H1 (cell line): ENCODE results near the gene SEC14L5. TPM values are rescaled to one million over a fixed set of nuclear protein-coding genes. Genes with fewer than 3 reads are reported as not detected.

Experiments
- CHD2 ChIP-seq: IDR thresholded peaks from 2 replicates; pipeline ENCODE4 v1.6.1; 2012; ENCODE audit warnings: low read length, improper control_type of control experiment
- EGR1 ChIP-seq: IDR thresholded peaks from 2 replicates; pipeline ENCODE4 v1.6.1; 2011; ENCODE audit warnings: low read depth, low read length, borderline replicate concordance
- POLR2A ChIP-seq, 2 experiments: IDR thresholded peaks; 1 replicate in 1 of 2; 2 replicates in 1 of 2; pipeline ENCODE4 v1.6.1; 2011; ENCODE audit warnings: low read depth in 2 of 2, low read length in 2 of 2, mild to moderate bottlenecking in 2 of 2; ENCODE audit errors: control extremely low read depth in 1 of 2
- SIN3A ChIP-seq, 2 experiments: IDR thresholded peaks in 1 of 2; conservative IDR thresholded peaks in 1 of 2; 2 replicates each; pipeline ENCODE4 v1.6.1; 2011 to 2012; ENCODE audit warnings: low read length in 2 of 2, improper control_type of control experiment in 1 of 2, low read depth in 1 of 2, mild to moderate bottlenecking in 1 of 2
- SIRT6 ChIP-seq: IDR thresholded peaks from one replicate; pipeline ENCODE4 v1.7.1; 2012; ENCODE audit warnings: low read length, inconsistent platforms
- USF2 ChIP-seq: IDR thresholded peaks from 2 replicates; pipeline ENCODE4 v1.6.1; 2011; ENCODE audit warnings: low read length, improper control_type of control experiment
- polyA plus RNA-seq, 7 experiments: library from polyadenylated mRNA; depleted of rRNA in 3 of 7; stranded (reverse) in 5 of 7; unstranded in 2 of 7; fragments of >200 nt in 5 of 7; fragments of 200-250 nt in 2 of 7; gene quantifications; 1 replicate in 5 of 7; 2 replicates in 1 of 7; 4 replicates in 1 of 7; pipeline versions ENCODE4 v1.2.1 to v1.2.3, GENCODE V29; 2011 to 2013; ENCODE audit warnings: missing spikeins in 2 of 7, mixed read lengths in 2 of 7
- total RNA-seq: library from RNA; stranded (reverse); fragmentation: NEBNext Ultra II Directional; extraction: Animal tissue kit (Norgen Biotek cat#: 25700); gene quantifications from 2 replicates; pipeline ENCODE4 v1.2.1, GENCODE V29; 2021
- TF ChIP-seq, protein P1 (sequence below): fragments of 300-600 bp; sonication (generic); IDR thresholded peaks from 2 replicates; pipeline ENCODE4 v1.7.1; 2012; ENCODE audit warnings: low read length, moderate library complexity, mild to moderate bottlenecking, inconsistent platforms; ENCODE audit not compliant: insufficient replicate concordance

The SEC14L5 gene
- total and polyA plus RNA-seq, 2 of the 8 experiments (the other 6 are each of a cell fraction or from before 2014, with no cell fraction given), result 1.9 to 3.0 TPM

GRCh38 chr16:4908854-4909401 lies 49.2 kb upstream of the SEC14L5 start (continued):
- no peak for TF ChIP-seq USF2
- TF ChIP-seq, protein P1, sequence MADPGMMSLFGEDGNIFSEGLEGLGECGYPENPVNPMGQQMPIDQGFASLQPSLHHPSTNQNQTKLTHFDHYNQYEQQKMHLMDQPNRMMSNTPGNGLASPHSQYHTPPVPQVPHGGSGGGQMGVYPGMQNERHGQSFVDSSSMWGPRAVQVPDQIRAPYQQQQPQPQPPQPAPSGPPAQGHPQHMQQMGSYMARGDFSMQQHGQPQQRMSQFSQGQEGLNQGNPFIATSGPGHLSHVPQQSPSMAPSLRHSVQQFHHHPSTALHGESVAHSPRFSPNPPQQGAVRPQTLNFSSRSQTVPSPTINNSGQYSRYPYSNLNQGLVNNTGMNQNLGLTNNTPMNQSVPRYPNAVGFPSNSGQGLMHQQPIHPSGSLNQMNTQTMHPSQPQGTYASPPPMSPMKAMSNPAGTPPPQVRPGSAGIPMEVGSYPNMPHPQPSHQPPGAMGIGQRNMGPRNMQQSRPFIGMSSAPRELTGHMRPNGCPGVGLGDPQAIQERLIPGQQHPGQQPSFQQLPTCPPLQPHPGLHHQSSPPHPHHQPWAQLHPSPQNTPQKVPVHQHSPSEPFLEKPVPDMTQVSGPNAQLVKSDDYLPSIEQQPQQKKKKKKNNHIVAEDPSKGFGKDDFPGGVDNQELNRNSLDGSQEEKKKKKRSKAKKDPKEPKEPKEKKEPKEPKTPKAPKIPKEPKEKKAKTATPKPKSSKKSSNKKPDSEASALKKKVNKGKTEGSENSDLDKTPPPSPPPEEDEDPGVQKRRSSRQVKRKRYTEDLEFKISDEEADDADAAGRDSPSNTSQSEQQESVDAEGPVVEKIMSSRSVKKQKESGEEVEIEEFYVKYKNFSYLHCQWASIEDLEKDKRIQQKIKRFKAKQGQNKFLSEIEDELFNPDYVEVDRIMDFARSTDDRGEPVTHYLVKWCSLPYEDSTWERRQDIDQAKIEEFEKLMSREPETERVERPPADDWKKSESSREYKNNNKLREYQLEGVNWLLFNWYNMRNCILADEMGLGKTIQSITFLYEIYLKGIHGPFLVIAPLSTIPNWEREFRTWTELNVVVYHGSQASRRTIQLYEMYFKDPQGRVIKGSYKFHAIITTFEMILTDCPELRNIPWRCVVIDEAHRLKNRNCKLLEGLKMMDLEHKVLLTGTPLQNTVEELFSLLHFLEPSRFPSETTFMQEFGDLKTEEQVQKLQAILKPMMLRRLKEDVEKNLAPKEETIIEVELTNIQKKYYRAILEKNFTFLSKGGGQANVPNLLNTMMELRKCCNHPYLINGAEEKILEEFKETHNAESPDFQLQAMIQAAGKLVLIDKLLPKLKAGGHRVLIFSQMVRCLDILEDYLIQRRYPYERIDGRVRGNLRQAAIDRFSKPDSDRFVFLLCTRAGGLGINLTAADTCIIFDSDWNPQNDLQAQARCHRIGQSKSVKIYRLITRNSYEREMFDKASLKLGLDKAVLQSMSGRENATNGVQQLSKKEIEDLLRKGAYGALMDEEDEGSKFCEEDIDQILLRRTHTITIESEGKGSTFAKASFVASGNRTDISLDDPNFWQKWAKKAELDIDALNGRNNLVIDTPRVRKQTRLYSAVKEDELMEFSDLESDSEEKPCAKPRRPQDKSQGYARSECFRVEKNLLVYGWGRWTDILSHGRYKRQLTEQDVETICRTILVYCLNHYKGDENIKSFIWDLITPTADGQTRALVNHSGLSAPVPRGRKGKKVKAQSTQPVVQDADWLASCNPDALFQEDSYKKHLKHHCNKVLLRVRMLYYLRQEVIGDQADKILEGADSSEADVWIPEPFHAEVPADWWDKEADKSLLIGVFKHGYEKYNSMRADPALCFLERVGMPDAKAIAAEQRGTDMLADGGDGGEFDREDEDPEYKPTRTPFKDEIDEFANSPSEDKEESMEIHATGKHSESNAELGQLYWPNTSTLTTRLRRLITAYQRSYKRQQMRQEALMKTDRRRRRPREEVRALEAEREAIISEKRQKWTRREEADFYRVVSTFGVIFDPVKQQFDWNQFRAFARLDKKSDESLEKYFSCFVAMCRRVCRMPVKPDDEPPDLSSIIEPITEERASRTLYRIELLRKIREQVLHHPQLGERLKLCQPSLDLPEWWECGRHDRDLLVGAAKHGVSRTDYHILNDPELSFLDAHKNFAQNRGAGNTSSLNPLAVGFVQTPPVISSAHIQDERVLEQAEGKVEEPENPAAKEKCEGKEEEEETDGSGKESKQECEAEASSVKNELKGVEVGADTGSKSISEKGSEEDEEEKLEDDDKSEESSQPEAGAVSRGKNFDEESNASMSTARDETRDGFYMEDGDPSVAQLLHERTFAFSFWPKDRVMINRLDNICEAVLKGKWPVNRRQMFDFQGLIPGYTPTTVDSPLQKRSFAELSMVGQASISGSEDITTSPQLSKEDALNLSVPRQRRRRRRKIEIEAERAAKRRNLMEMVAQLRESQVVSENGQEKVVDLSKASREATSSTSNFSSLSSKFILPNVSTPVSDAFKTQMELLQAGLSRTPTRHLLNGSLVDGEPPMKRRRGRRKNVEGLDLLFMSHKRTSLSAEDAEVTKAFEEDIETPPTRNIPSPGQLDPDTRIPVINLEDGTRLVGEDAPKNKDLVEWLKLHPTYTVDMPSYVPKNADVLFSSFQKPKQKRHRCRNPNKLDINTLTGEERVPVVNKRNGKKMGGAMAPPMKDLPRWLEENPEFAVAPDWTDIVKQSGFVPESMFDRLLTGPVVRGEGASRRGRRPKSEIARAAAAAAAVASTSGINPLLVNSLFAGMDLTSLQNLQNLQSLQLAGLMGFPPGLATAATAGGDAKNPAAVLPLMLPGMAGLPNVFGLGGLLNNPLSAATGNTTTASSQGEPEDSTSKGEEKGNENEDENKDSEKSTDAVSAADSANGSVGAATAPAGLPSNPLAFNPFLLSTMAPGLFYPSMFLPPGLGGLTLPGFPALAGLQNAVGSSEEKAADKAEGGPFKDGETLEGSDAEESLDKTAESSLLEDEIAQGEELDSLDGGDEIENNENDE, result no peak
- TF ChIP-seq CHD2, result no peak
- no peak for TF ChIP-seq POLR2A (IDR thresholded peaks at IDR 0.05; ENCODE audit: control extremely low read depth in 1 of 2, low read depth in 2 of 2, low read length in 2 of 2)
- no peak for TF ChIP-seq EGR1
- no peak for TF ChIP-seq SIRT6
- TF ChIP-seq SIN3A (conservative IDR thresholded peaks at IDR 0.05 in 1 of 2, IDR thresholded peaks at IDR 0.05 in 1 of 2; ENCODE audit: low read depth in 1 of 2, low read length in 2 of 2), result no peak
